Thyroid gland (tissue), 4 donors: ENCODE data around the gene SEMA5B.

Experiments
- CTCF ChIP-seq, 6 experiments: fragments of 200-600 bp in 3 of 6; fragments of 450-650 bp in 3 of 6; sonication (generic) in 3 of 6; IDR thresholded peaks; one replicate each; pipeline ENCODE4 v1.5.1; 2016 to 2019; ENCODE audit warnings: antibody characterized with exemption in 6 of 6, mild to moderate bottlenecking in 2 of 6, inconsistent platforms in 1 of 6, moderate library complexity in 1 of 6
- POLR2A ChIP-seq, 2 donors: fragments of 450-650 bp; IDR thresholded peaks; one replicate each; pipeline ENCODE4 v1.6.1; 2017; ENCODE audit warnings: antibody characterized with exemption in 2 of 2, mild to moderate bottlenecking in 2 of 2, moderate library complexity in 1 of 2

GRCh38 chr3:122942239-122942638 is 85.3 kb downstream of the SEMA5B start:
- TF ChIP-seq CTCF (IDR thresholded peaks at IDR 0.05) (no peak), POLR2A (IDR thresholded peaks at IDR 0.05) (no peak)
